Esophagus muscularis mucosa (tissue), 3 donors: ENCODE data around the gene TMEM231.

ENCODE experiments used
- EP300 ChIP-seq: sonication (generic); formaldehyde crosslinking; IDR thresholded peaks from one replicate; pipeline ENCODE4 v1.6.1; 2017; ENCODE audit warnings: antibody characterized with exemption
- TF ChIP-seq, protein P1 (sequence below), 3 experiments: fragments of 200-600 bp in 2 of 3; fragments of 450-650 bp in 1 of 3; sonication (generic) in 2 of 3; IDR thresholded peaks; one replicate each; pipeline ENCODE4 v1.5.1; 2017 to 2019; ENCODE audit warnings: antibody characterized with exemption in 3 of 3, mild to moderate bottlenecking in 2 of 3, moderate library complexity in 1 of 3

DNA sequence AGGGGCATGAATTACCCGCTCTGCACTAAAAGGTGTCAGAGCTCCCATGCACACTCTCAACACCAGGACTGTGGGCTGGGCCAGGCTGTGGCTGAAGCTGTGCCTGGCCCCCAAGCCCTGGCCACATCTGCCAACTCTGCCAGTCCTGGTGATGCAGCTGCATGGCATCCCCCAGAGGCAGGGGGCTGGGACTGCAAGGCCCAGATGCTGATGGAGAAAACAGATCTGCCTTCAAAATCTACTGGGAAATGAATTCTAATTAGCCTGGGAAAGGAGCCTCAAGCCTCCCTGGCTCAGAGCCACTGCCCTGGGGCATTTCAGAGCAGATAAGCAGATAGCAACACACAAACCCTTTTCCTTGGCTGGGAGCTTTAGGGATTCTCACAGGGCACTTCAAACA is 64.2 kb downstream of the TMEM231 start:
- TF ChIP-seq EP300, result no peak
- TF ChIP-seq, protein P1, sequence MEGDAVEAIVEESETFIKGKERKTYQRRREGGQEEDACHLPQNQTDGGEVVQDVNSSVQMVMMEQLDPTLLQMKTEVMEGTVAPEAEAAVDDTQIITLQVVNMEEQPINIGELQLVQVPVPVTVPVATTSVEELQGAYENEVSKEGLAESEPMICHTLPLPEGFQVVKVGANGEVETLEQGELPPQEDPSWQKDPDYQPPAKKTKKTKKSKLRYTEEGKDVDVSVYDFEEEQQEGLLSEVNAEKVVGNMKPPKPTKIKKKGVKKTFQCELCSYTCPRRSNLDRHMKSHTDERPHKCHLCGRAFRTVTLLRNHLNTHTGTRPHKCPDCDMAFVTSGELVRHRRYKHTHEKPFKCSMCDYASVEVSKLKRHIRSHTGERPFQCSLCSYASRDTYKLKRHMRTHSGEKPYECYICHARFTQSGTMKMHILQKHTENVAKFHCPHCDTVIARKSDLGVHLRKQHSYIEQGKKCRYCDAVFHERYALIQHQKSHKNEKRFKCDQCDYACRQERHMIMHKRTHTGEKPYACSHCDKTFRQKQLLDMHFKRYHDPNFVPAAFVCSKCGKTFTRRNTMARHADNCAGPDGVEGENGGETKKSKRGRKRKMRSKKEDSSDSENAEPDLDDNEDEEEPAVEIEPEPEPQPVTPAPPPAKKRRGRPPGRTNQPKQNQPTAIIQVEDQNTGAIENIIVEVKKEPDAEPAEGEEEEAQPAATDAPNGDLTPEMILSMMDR (IDR thresholded peaks at IDR 0.05), result no peak
